ENCODE measurements around the gene PGBD5.

The PGBD5 gene

GRCh38 chr1:230326971-230327891 is 98.9 kb downstream of the PGBD5 start:
- in situ Hi-C loops (cut with MboI; ENCODE audit: low sequenced_read_pairs) = no loop called here

- in situ Hi-C loops (cut with MboI; ENCODE audit: low sequenced_read_pairs) = loop anchor here (25.0 kb wide), 3 partner anchors 661 to 1061 kb away; partner anchors contain the start of gene RAB4A
These were observed 102.4 kb downstream of the PGBD5 start for GRCh38 chr1:230323686-230324085.

GRCh38 chr1:230322967-230323547 is 103.1 kb downstream of the PGBD5 start:
- in situ Hi-C loops (cut with MboI; ENCODE audit: low sequenced_read_pairs) = loop anchor here (25.0 kb wide), 3 partner anchors 661 to 1061 kb away; partner anchors contain the start of gene RAB4A

GRCh38 chr1:230322421-230322756 is 103.7 kb downstream of the PGBD5 start:
- in situ Hi-C loops (cut with MboI; ENCODE audit: low sequenced_read_pairs) = loop anchor here (25.0 kb wide), 3 partner anchors 660 to 1060 kb away; partner anchors contain the start of gene RAB4A

GRCh38 chr1:230321741-230322420 is 104.3 kb downstream of the PGBD5 start:
- in situ Hi-C loops (cut with MboI; ENCODE audit: low sequenced_read_pairs) = loop anchor here (25.0 kb wide), 3 partner anchors 660 to 1060 kb away; partner anchors contain the start of gene RAB4A

GRCh38 chr1:230321341-230321740 is 104.8 kb downstream of the PGBD5 start:
- in situ Hi-C loops (cut with MboI; ENCODE audit: low sequenced_read_pairs) = loop anchor here (25.0 kb wide), 3 partner anchors 659 to 1059 kb away; partner anchors contain the start of gene RAB4A

- in situ Hi-C loops (cut with MboI; ENCODE audit: low sequenced_read_pairs) = loop anchor here (25.0 kb wide), 3 partner anchors 659 to 1059 kb away; partner anchors contain the start of gene RAB4A
These were observed 105.3 kb downstream of the PGBD5 start for GRCh38 chr1:230320804-230321203.

GRCh38 chr1:230319014-230319747 is 107.0 kb downstream of the PGBD5 start:
- in situ Hi-C loops (cut with MboI; ENCODE audit: low sequenced_read_pairs) = loop anchor here (25.0 kb wide), 3 partner anchors 657 to 1057 kb away; partner anchors contain the start of gene RAB4A

GRCh38 chr1:230317823-230318819 is 108.0 kb downstream of the PGBD5 start:
- in situ Hi-C loops (cut with MboI; ENCODE audit: low sequenced_read_pairs) = loop anchor here (25.0 kb wide), 3 partner anchors 656 to 1056 kb away; partner anchors contain the start of gene RAB4A

- in situ Hi-C loops (cut with MboI; ENCODE audit: low sequenced_read_pairs) = loop anchor here (25.0 kb wide), 3 partner anchors 655 to 1055 kb away; partner anchors contain the start of gene RAB4A
These were observed 109.0 kb downstream of the PGBD5 start for GRCh38 chr1:230316864-230317745.

GRCh38 chr1:230315099-230315498 is 111.0 kb downstream of the PGBD5 start:
- in situ Hi-C loops (cut with MboI; ENCODE audit: low sequenced_read_pairs) = loop anchor here (25.0 kb wide), 3 partner anchors 653 to 1053 kb away; partner anchors contain the start of gene RAB4A

- in situ Hi-C loops (cut with MboI; ENCODE audit: low sequenced_read_pairs) = loop anchor here (25.0 kb wide), 3 partner anchors 652 to 1052 kb away; partner anchors contain the start of gene RAB4A
These were observed 112.0 kb downstream of the PGBD5 start for GRCh38 chr1:230314142-230314470.

- in situ Hi-C loops (cut with MboI; ENCODE audit: low sequenced_read_pairs) = loop anchor here (25.0 kb wide), 3 partner anchors 651 to 1051 kb away; partner anchors contain the start of gene RAB4A
These were observed 112.5 kb downstream of the PGBD5 start for GRCh38 chr1:230313453-230314141.

GRCh38 chr1:230312676-230313075 is 113.5 kb downstream of the PGBD5 start:
- in situ Hi-C loops (cut with MboI; ENCODE audit: low sequenced_read_pairs) = loop anchor here (25.0 kb wide), 3 partner anchors 650 to 1050 kb away; partner anchors contain the start of gene RAB4A

GRCh38 chr1:230310381-230311163 is 115.6 kb downstream of the PGBD5 start:
- in situ Hi-C loops (cut with MboI; ENCODE audit: low sequenced_read_pairs) = loop anchor here (25.0 kb wide), 3 partner anchors 648 to 1048 kb away; partner anchors contain the start of gene RAB4A

GRCh38 chr1:230309646-230310177 is 116.4 kb downstream of the PGBD5 start:
- in situ Hi-C loops (cut with MboI; ENCODE audit: low sequenced_read_pairs) = loop anchor here (25.0 kb wide), 3 partner anchors 647 to 1047 kb away; partner anchors contain the start of gene RAB4A
